SK-N-SH treated with all-trans-retinoic acid at 6 μM for 48 hours (cell line): ENCODE measurements around the gene LECT2.
A peak's percentile ranks its signal among the peaks of the same experiment; 100 is the strongest.

Source experiments
- ATAC-seq: fragments of 200-7000 bp; cut with Tn5 transposase; 3 replicates; pipeline ENCODE4 v1.9.1; 2020; ENCODE audit warnings: mild to moderate bottlenecking, moderate library complexity
- ARNTL ChIP-seq: fragments of 450-650 bp; formaldehyde crosslinking; IDR thresholded peaks from 2 replicates; pipeline ENCODE4 v1.5.0; 2020; ENCODE audit warnings: low read depth, mild to moderate bottlenecking, moderate library complexity, borderline replicate concordance
- BACH2 ChIP-seq: fragments of 250-450 bp; sonication (Bioruptor Pico); IDR thresholded peaks from 2 replicates; pipeline ENCODE4 v1.9.0; 2021; ENCODE audit warnings: mild to moderate bottlenecking, borderline replicate concordance
- ESRRG ChIP-seq: fragments of 250-450 bp; sonication (Bioruptor Pico); IDR thresholded peaks from 2 replicates; pipeline ENCODE4 v1.6.1; 2021; ENCODE audit warnings: mild to moderate bottlenecking
- GLIS3 ChIP-seq: fragments of 250-450 bp; sonication (Bioruptor Pico); IDR thresholded peaks from 2 replicates; pipeline ENCODE4 v1.5.0; 2020; ENCODE audit warnings: mild to moderate bottlenecking, moderate library complexity
- ISL1 ChIP-seq: fragments of 250-450 bp; sonication (Bioruptor Pico); IDR thresholded peaks from 2 replicates; pipeline ENCODE4 v2.1.2; 2022; ENCODE audit warnings: mild to moderate bottlenecking, moderate library complexity
- OSR1 ChIP-seq: fragments of 250-450 bp; sonication (Bioruptor Pico); IDR thresholded peaks from 2 replicates; pipeline ENCODE4 v1.8.0; 2022; ENCODE audit warnings: moderate library complexity, mild to moderate bottlenecking, inconsistent platforms
- RARB ChIP-seq: fragments of 250-450 bp; sonication (Bioruptor Pico); IDR thresholded peaks from 2 replicates; pipeline ENCODE4 v1.8.0; 2021; ENCODE audit warnings: mild to moderate bottlenecking, moderate library complexity
- SNAI2 ChIP-seq: fragments of 250-450 bp; sonication (Bioruptor Pico); IDR thresholded peaks from 2 replicates; pipeline ENCODE4 v1.5.0; 2020; ENCODE audit warnings: mild to moderate bottlenecking, moderate library complexity
- TCF4 ChIP-seq: fragments of 250-450 bp; sonication (Bioruptor Pico); IDR thresholded peaks from 2 replicates; pipeline ENCODE4 v1.8.0; 2021; ENCODE audit warnings: mild to moderate bottlenecking, moderate library complexity, borderline replicate concordance
- TOX ChIP-seq: fragments of 250-450 bp; sonication (Bioruptor Pico); IDR thresholded peaks from 2 replicates; pipeline ENCODE4 v1.8.0; 2021; ENCODE audit warnings: mild to moderate bottlenecking, moderate library complexity, borderline replicate concordance
- ZC3H10 ChIP-seq: fragments of 250-450 bp; sonication (Bioruptor Pico); IDR thresholded peaks from 2 replicates; pipeline ENCODE4 v1.5.1; 2021; ENCODE audit warnings: mild to moderate bottlenecking, moderate library complexity
- ZFP3 ChIP-seq: fragments of 250-450 bp; sonication (Bioruptor Pico); IDR thresholded peaks from 2 replicates; pipeline ENCODE4 v1.5.0; 2020; ENCODE audit warnings: mild to moderate bottlenecking, moderate library complexity
- ZFP30 ChIP-seq: fragments of 450-650 bp; formaldehyde crosslinking; IDR thresholded peaks from 2 replicates; pipeline ENCODE4 v1.5.0; 2022; ENCODE audit warnings: mild to moderate bottlenecking, moderate library complexity
- ZNF565 ChIP-seq: fragments of 450-650 bp; formaldehyde crosslinking; conservative IDR thresholded peaks from 2 replicates; pipeline ENCODE4 v1.5.0; 2020; ENCODE audit warnings: low read depth, mild to moderate bottlenecking, moderate library complexity
- ZNF70 ChIP-seq: fragments of 450-650 bp; formaldehyde crosslinking; IDR thresholded peaks from 2 replicates; pipeline ENCODE4 v1.5.0; 2020; ENCODE audit warnings: mild to moderate bottlenecking, moderate library complexity
- ZNF8 ChIP-seq: fragments of 450-650 bp; formaldehyde crosslinking; IDR thresholded peaks from 2 replicates; pipeline ENCODE4 v1.5.0; 2020; ENCODE audit warnings: mild to moderate bottlenecking, moderate library complexity
- TF ChIP-seq, protein P1 (sequence below): fragments of 250-450 bp; sonication (Bioruptor Pico); IDR thresholded peaks from 2 replicates; pipeline ENCODE4 v1.5.1; 2020; ENCODE audit warnings: low read depth, mild to moderate bottlenecking, moderate library complexity
- TF ChIP-seq, protein P2 (sequence below): fragments of 250-450 bp; sonication (Bioruptor Pico); IDR thresholded peaks from 2 replicates; pipeline ENCODE4 v1.8.0; 2020; ENCODE audit warnings: mild to moderate bottlenecking, moderate library complexity, borderline replicate concordance
- TF ChIP-seq, protein P3 (sequence below): fragments of 250-450 bp; sonication (Bioruptor Pico); IDR thresholded peaks from 2 replicates; pipeline ENCODE4 v1.8.0; 2021; ENCODE audit warnings: low read depth, mild to moderate bottlenecking, moderate library complexity, borderline replicate concordance

Gene LECT2

DNA sequence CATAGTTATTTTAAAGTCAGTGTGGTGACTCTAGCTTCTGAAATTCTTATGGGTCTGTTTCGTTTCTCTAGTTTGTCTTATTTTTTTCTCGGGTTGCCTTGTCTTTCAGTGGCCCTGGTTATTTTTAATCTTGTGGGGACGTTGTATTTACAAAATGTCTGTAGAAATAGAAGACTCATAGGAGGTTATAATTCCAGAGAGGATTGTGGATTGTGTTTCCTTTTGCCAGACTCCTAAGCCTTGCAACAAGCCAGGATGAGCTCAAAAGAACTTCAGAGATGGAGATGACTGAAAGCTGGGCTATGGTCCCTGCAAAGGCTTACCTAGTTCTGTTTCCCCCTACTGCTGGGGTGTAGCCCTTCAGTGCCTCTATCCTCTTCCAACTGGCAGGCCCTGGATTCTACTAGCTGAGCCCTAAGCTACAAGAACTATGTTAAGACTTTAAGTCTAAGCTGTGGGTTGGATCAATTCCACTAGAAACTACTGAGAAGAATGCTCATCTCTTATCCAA, 32.2 kb upstream of the LECT2 start:
- ATAC-seq = peak; percentile 26; the same call in 1 of the 3 replicates
- TF ChIP-seq ESRRG = no peak
- TF ChIP-seq ZNF8 (CRISPR knock-in tag) = no peak
- TF ChIP-seq BACH2 = no peak
- TF ChIP-seq, protein P1, sequence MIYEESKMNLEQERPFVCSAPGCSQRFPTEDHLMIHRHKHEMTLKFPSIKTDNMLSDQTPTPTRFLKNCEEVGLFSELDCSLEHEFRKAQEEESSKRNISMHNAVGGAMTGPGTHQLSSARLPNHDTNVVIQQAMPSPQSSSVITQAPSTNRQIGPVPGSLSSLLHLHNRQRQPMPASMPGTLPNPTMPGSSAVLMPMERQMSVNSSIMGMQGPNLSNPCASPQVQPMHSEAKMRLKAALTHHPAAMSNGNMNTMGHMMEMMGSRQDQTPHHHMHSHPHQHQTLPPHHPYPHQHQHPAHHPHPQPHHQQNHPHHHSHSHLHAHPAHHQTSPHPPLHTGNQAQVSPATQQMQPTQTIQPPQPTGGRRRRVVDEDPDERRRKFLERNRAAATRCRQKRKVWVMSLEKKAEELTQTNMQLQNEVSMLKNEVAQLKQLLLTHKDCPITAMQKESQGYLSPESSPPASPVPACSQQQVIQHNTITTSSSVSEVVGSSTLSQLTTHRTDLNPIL (CRISPR knock-in tag) = no peak
- no peak for TF ChIP-seq OSR1 (CRISPR knock-in tag)
- TF ChIP-seq RARB (CRISPR knock-in tag) = no peak
- no peak for TF ChIP-seq GLIS3
- no peak for TF ChIP-seq ZC3H10 (CRISPR knock-in tag)
- TF ChIP-seq, protein P2, sequence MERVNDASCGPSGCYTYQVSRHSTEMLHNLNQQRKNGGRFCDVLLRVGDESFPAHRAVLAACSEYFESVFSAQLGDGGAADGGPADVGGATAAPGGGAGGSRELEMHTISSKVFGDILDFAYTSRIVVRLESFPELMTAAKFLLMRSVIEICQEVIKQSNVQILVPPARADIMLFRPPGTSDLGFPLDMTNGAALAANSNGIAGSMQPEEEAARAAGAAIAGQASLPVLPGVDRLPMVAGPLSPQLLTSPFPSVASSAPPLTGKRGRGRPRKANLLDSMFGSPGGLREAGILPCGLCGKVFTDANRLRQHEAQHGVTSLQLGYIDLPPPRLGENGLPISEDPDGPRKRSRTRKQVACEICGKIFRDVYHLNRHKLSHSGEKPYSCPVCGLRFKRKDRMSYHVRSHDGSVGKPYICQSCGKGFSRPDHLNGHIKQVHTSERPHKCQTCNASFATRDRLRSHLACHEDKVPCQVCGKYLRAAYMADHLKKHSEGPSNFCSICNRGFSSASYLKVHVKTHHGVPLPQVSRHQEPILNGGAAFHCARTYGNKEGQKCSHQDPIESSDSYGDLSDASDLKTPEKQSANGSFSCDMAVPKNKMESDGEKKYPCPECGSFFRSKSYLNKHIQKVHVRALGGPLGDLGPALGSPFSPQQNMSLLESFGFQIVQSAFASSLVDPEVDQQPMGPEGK (CRISPR knock-in tag) = no peak
- TF ChIP-seq ZFP30 (CRISPR knock-in tag) = no peak
- no peak for TF ChIP-seq TOX
- TF ChIP-seq, protein P3, sequence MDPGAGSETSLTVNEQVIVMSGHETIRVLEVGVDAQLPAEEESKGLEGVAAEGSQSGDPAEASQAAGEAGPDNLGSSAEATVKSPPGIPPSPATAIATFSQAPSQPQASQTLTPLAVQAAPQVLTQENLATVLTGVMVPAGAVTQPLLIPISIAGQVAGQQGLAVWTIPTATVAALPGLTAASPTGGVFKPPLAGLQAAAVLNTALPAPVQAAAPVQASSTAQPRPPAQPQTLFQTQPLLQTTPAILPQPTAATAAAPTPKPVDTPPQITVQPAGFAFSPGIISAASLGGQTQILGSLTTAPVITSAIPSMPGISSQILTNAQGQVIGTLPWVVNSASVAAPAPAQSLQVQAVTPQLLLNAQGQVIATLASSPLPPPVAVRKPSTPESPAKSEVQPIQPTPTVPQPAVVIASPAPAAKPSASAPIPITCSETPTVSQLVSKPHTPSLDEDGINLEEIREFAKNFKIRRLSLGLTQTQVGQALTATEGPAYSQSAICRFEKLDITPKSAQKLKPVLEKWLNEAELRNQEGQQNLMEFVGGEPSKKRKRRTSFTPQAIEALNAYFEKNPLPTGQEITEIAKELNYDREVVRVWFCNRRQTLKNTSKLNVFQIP (CRISPR knock-in tag) = no peak
- TF ChIP-seq ZNF70 (CRISPR knock-in tag) = no peak
- TF ChIP-seq ISL1 (CRISPR knock-in tag) = no peak
- TF ChIP-seq, all 23 proteins: peak for 0

DNA sequence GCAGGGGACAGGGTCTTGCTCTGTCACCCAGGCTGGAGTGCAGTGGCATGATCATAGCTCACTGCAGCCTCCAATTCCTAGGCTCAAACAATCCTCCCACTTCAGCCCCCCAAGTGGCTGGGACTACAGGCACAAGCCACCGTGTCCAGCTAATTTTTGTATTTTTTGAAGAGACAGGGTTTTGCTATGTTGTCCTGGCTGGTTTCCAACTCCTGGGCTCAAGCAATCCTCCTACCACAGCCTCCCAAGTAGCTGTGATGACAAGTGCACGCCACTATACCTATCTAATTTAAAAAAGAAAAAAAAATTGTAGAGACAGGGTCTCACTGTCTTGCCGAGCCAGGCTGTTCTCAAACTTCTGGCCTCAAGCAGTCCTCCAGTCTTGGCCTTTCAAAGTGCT, 31.6 kb upstream of the LECT2 start:
- ATAC-seq = no peak

DNA sequence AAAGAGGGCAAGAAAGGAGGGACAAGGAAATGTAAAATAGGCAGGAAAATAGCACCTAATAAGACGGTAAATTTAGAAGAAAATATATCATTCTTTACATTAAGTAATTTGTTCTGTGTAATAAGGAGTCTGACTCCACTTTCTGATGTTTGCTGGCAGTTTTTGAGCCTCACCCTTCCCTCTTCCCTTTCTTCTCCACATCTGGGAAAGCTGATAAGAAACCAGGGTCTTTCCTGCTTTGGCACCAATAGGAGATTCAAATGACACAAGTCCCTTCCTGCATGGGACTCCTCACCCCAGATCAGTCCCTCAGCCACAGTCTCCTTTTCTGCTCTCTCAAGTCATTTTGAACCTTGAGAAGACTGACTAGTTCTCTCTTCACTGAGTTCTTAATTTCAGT, 31.2 kb upstream of the LECT2 start:
- TF ChIP-seq SNAI2 (CRISPR knock-in tag) (no peak), OSR1 (CRISPR knock-in tag) (no peak), TCF4 (CRISPR knock-in tag) (no peak), ZNF565 (CRISPR knock-in tag) (no peak), ZNF70 (CRISPR knock-in tag) (no peak)
- TF ChIP-seq, protein P3 (CRISPR knock-in tag) = no peak
- TF ChIP-seq, protein P2 (CRISPR knock-in tag) = no peak
- no peak for ATAC-seq

More for the DNA sequence above, 31.6 kb upstream of the LECT2 start:
- TF ChIP-seq SNAI2 (CRISPR knock-in tag) = no peak
- no peak for TF ChIP-seq ZFP30 (CRISPR knock-in tag)
- no peak for TF ChIP-seq ZNF8 (CRISPR knock-in tag)
- TF ChIP-seq ARNTL = no peak
- TF ChIP-seq OSR1 (CRISPR knock-in tag) = no peak
- TF ChIP-seq, protein P3 (CRISPR knock-in tag) = no peak
- no peak for TF ChIP-seq ZFP3 (CRISPR knock-in tag)
- TF ChIP-seq ESRRG = no peak
- TF ChIP-seq BACH2 = no peak
- TF ChIP-seq RARB (CRISPR knock-in tag) = no peak
- TF ChIP-seq GLIS3 = no peak
- TF ChIP-seq, protein P1 (CRISPR knock-in tag) = no peak
